ACC112 (cell line): Measurements from ENCODE around the gene UBE2D3.

ENCODE experiments used
- H2AFZ ChIP-seq: fragments of 200-600 bp; sonication (generic); one replicate; pipeline ENCODE4 v1.6.0; 2017; ENCODE audit warnings: antibody characterized with exemption, low read length; ENCODE audit not compliant: unreplicated experiment
- H3K27ac ChIP-seq: fragments of 200-600 bp; sonication (generic); 2 replicates; pipeline ENCODE4 v1.5.1; 2014; ENCODE audit warnings: low read depth, mild to moderate bottlenecking, antibody characterized with exemption, low read length, moderate library complexity
- H3K27me3 ChIP-seq: fragments of 200-600 bp; sonication (generic); 2 replicates; pipeline ENCODE4 v1.6.1; 2014; ENCODE audit warnings: mild to moderate bottlenecking, antibody characterized with exemption, low read length, moderate library complexity, mixed read lengths; ENCODE audit not compliant: insufficient read depth
- H3K36me3 ChIP-seq: fragments of 200-600 bp; sonication (generic); 2 replicates; pipeline ENCODE4 v1.6.1; 2016; ENCODE audit warnings: mild to moderate bottlenecking, antibody characterized with exemption, low read length, moderate library complexity, mixed read lengths; ENCODE audit not compliant: insufficient read depth
- H3K4me1 ChIP-seq: fragments of 200-600 bp; sonication (generic); one replicate; pipeline ENCODE4 v1.6.1; 2016; ENCODE audit warnings: low read length, mixed read lengths; ENCODE audit not compliant: insufficient read depth, unreplicated experiment, control insufficient read depth
- H3K4me3 ChIP-seq: fragments of 200-600 bp; sonication (generic); 2 replicates; pipeline ENCODE4 v1.5.1; 2014; ENCODE audit warnings: mild to moderate bottlenecking, low read depth, low read length
- H3K79me2 ChIP-seq: fragments of 200-600 bp; sonication (generic); one replicate; pipeline ENCODE4 v1.6.0; 2016; ENCODE audit warnings: low read length; ENCODE audit not compliant: control insufficient read depth, unreplicated experiment, insufficient read depth

UBE2D3 gene

DNA sequence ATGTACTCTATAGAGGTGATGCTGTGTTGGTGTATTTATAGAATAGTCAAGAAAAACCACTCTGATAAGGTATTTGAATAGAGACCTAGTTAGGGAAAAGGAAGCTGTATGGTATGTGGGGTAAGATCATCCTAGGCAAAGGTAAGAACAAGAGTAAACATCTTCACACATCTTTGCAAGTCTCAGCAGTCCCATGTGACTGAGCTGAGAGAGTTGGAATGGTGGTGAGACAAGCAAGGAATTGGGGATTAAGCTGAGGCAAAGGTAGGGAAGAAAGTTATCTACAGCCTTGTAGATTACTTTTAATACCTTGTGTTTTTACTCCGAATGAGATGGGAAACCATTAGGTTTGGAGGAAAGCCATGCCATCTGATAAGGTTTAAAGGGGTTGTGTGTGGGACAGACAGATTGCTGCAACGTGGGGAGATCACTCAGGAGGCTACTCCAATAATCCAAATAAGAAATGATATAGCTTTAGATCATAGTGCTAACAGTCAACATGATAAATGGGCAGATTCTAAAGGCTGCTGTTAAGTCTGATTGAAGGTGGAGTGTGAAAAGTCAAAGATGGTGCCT is 34.9 kb downstream of the UBE2D3 start:
- no peak overlapping the region for H2AFZ ChIP-seq
- H3K79me2 ChIP-seq: peaks cover 9% of the 10 kb centered on the region
- H3K27ac ChIP-seq: no peak overlapping the region
- H3K4me1 ChIP-seq: peaks cover 13% of the 10 kb centered on the region
- H3K36me3 ChIP-seq: peaks cover 51% of the 10 kb centered on the region
- H3K4me3 ChIP-seq: no peak overlapping the region
- H3K27me3 ChIP-seq: no peaks in the 10 kb centered on the region

DNA sequence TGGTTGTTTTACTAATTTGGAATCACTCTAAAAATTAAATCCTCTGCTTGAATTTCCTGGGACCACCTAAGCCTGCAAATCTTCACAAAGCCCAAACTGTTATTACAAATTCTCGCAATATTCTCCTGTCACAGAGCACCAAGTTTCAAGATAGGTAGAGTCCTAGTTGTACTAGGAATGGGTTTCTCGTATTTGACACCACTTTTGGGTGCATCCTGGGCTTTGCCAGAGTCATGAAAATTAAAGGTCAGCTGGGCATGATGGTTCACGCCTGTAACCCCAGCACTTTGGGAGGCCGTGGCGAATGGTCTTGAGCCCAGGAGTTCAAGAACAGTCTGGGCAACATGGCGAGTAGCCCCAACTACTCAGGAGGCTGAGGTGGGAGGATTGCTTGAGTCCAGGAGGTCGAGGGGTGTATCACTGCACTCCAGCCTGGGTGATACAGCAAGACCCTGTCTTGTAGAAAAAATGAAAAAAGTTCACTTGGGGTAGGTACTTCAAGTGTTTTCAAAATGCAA is 36.0 kb downstream of the UBE2D3 start:
- Histone ChIP-seq H2AFZ (no peak overlapping the region), H3K36me3 (peaks cover 47% of the 10 kb centered on the region), H3K4me1 (peaks cover 13% of the 10 kb centered on the region), H3K4me3 (no peak overlapping the region), H3K27ac (no peak overlapping the region), H3K79me2 (peaks cover 8% of the 10 kb centered on the region), H3K27me3 (no peaks in the 10 kb centered on the region)

- no peaks in the 10 kb centered on the region for H3K27me3 ChIP-seq
- peaks cover 1% of the 10 kb centered on the region for H3K79me2 ChIP-seq
- no peak overlapping the region for H2AFZ ChIP-seq
- H3K4me1 ChIP-seq: peaks cover 13% of the 10 kb centered on the region
- H3K27ac ChIP-seq: peak overlapping the region; percentile 73
- peaks cover 30% of the 10 kb centered on the region for H3K36me3 ChIP-seq
- no peak overlapping the region for H3K4me3 ChIP-seq
These were observed 38.0 kb downstream of the UBE2D3 start for GRCh38 chr4:102789317-102789717.

- peak overlapping the region; percentile 63 for H3K27ac ChIP-seq
- H3K4me1 ChIP-seq: peaks cover 13% of the 10 kb centered on the region
- H3K27me3 ChIP-seq: no peaks in the 10 kb centered on the region
- no peaks in the 10 kb centered on the region for H3K79me2 ChIP-seq
- no peak overlapping the region for H3K4me3 ChIP-seq
- no peak overlapping the region for H2AFZ ChIP-seq
- H3K36me3 ChIP-seq: peaks cover 16% of the 10 kb centered on the region
These were observed 39.4 kb downstream of the UBE2D3 start for GRCh38 chr4:102787944-102788343.

DNA sequence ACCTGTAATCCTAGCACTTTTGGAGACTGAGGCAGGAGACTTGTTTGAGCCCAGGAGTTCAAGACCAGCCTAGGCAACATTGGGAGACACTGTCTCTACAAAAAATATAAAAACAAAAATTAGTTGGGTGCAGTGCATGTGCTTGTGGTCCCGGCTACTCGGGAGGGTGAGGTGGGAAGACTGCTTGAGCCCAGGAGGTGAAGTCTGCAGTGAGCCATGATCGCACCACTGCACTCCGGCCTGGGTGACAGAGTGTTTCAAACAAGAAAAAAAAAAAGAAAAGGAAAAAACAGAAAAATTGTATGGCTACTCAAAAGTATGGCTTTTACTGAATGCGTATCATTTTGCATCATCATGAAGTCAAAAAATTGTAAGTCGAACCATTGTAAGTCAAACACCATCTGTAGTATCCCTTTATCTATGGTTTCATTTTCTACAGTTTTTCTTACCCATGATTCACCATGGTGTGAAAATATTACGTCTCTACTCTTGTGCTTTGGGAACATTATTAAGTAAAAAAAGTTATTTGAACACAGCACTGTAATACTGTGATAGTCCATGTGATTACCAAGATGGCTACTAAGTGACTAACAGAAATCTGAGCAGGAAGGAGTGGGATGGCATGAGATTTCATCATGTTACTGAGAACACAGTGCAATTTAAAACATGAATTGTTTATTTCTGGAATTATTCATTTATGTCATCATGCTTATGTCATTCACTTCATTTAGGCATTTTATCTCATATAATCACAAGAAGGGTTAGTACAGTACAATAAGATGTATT is 40.1 kb downstream of the UBE2D3 start:
- Histone ChIP-seq H3K27ac (peak overlapping the region; percentile 63), H2AFZ (no peak overlapping the region), H3K79me2 (no peaks in the 10 kb centered on the region), H3K36me3 (peaks cover 10% of the 10 kb centered on the region), H3K27me3 (no peaks in the 10 kb centered on the region), H3K4me3 (no peak overlapping the region), H3K4me1 (peaks cover 15% of the 10 kb centered on the region)

DNA sequence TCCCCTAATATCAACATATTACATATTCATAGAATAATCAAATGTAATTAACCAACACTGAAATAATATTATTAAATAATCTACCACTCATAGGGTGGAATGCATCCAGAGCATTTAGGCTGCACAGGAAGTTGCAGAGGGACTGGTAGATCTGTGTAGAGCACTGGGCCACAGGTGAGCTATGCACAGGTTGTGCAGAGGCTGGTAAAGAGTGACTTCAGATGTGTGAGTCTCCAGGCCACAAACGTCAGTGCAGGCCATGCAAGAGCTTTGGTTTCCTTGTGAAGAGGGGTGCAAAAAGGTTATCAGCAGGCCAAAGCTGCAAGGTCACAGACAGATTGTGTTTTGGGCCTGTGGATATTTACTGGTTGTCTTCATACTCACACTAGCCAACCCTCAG is 41.1 kb downstream of the UBE2D3 start:
- Histone ChIP-seq H3K27ac (no peak overlapping the region), H2AFZ (no peak overlapping the region), H3K27me3 (no peaks in the 10 kb centered on the region), H3K79me2 (no peaks in the 10 kb centered on the region), H3K4me3 (no peak overlapping the region), H3K36me3 (peaks cover 2% of the 10 kb centered on the region; the same call in 1 of the 2 replicates), H3K4me1 (peaks cover 15% of the 10 kb centered on the region)

DNA sequence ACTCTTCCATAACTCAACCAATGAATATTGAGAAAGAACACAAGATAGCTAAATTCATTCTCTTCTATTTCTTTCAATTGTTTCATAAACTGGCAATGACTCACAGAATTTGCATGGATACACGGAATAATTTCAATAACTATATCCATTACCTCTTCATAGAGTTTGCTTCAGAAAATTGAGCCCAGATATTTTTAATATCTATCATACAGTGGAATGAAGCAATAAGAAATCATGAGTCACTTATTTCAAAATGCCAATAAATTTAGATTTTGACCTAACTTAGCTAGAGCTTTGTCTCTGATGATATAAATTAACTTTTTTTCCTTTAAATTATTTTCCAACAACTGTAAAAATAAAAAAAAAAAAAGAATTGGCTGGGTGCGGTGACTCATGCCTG is 44.3 kb downstream of the UBE2D3 start:
- Histone ChIP-seq H3K4me3 (no peak overlapping the region), H3K27ac (peak overlapping the region; percentile 31), H3K36me3 (no peaks in the 10 kb centered on the region), H3K27me3 (no peaks in the 10 kb centered on the region), H3K79me2 (no peaks in the 10 kb centered on the region), H2AFZ (no peak overlapping the region), H3K4me1 (peaks cover 2% of the 10 kb centered on the region)

GRCh38 chr4:102781570-102781969 is 45.8 kb downstream of the UBE2D3 start:
- Histone ChIP-seq H3K27me3 (no peaks in the 10 kb centered on the region), H3K4me1 (peaks cover 2% of the 10 kb centered on the region)

GRCh38 chr4:102780476-102781144 is 46.7 kb downstream of the UBE2D3 start:
- Histone ChIP-seq H2AFZ (no peak overlapping the region), H3K27me3 (no peaks in the 10 kb centered on the region), H3K79me2 (no peaks in the 10 kb centered on the region), H3K36me3 (no peaks in the 10 kb centered on the region), H3K4me1 (peaks cover 2% of the 10 kb centered on the region), H3K4me3 (no peak overlapping the region), H3K27ac (no peak overlapping the region)

More at GRCh38 chr4:102781570-102781969, 45.8 kb downstream of the UBE2D3 start:
- Histone ChIP-seq H3K4me3 (no peak overlapping the region), H3K36me3 (no peaks in the 10 kb centered on the region), H3K27ac (no peak overlapping the region), H2AFZ (no peak overlapping the region), H3K79me2 (no peaks in the 10 kb centered on the region)

DNA sequence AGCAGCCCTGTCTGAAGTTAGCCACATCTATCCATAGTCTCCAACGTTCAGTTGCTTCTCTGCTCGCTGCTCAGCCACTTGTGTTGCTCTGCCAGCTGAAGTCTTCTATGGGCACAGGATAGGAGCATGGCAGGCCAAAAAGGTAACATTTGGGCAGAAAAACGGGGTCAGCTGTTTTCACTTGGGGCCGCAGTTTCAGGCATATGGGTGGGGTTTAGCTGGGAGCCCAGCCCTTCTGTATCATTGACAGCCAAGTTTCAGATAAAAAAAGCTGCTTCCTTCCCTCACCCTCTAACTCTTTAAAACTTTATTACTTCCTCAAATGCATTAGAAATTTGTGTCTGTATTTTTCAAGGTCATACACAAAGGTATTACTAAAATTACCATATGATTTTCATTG is 48.1 kb downstream of the UBE2D3 start:
- Histone ChIP-seq H2AFZ (no peak overlapping the region), H3K4me1 (peaks cover 2% of the 10 kb centered on the region), H3K79me2 (no peaks in the 10 kb centered on the region), H3K27me3 (no peaks in the 10 kb centered on the region), H3K4me3 (no peak overlapping the region), H3K27ac (no peak overlapping the region), H3K36me3 (no peaks in the 10 kb centered on the region)
